ENCODE results near the gene ASAP2.

- TF ChIP-seq CTCF (conservative IDR thresholded peaks at IDR 0.05; ENCODE audit: low read length) (no peak), EZH2phosphoT487 (IDR thresholded peaks at IDR 0.05; ENCODE audit: borderline replicate concordance, low read depth, low read length) (no peak)
Measured at GRCh38 chr2:9203876-9204275, 2.7 kb upstream of the ASAP2 start.
